AG04450 (cell line): Measurements from ENCODE around the gene ADAMTS6. TPM values are rescaled to one million over a fixed set of nuclear protein-coding genes. Genes with fewer than 3 reads are reported as not detected.

ENCODE experiments used
- CTCF ChIA-PET: fragments of 300-600, 350-600 bp; formaldehyde crosslinking; extraction: SDS; loops from one replicate; lab custom pipeline; 2022; ENCODE audit warnings: antibody characterized with exemption, inconsistent platforms; lab: Charles Lee
- POLR2A ChIA-PET: fragments of 350-600 bp; formaldehyde crosslinking; extraction: SDS; loops from one replicate; lab custom pipeline; 2021; ENCODE audit warnings: antibody characterized with exemption, inconsistent platforms; lab: Yijun Ruan, JAX
- DNase-seq: peaks from one replicate; pipeline ENCODE4 v3.0.0-alpha.2; 2011; ENCODE audit warnings: low read depth, low spot score
- H3K27ac ChIP-seq: one replicate; pipeline ENCODE4 v1.5.1; 2012; ENCODE audit warnings: low read depth, low read length, control low read depth
- H3K27me3 ChIP-seq: one replicate; pipeline ENCODE4 v1.6.0; 2012; ENCODE audit warnings: low read length; ENCODE audit not compliant: control insufficient read depth, insufficient read depth
- H3K4me3 ChIP-seq: 2 replicates; pipeline ENCODE4 v1.5.1; 2011; ENCODE audit warnings: mild to moderate bottlenecking, low read depth, low read length, control low read depth
- H3K9me3 ChIP-seq: 2 replicates; pipeline ENCODE4 v1.5.1; 2012; ENCODE audit warnings: low read length; ENCODE audit not compliant: control insufficient read depth, insufficient read depth
- polyA plus RNA-seq: library from polyadenylated mRNA; depleted of rRNA; stranded (reverse); fragments of >200 nt; gene quantifications from 2 replicates; pipeline ENCODE4 v1.2.3, GENCODE V29; 2011
- TF ChIP-seq, protein P1 (sequence below): IDR thresholded peaks from 2 replicates; pipeline ENCODE4 v1.5.1; 2011; ENCODE audit warnings: low read depth, low read length, control low read depth, inconsistent platforms

Gene ADAMTS6
- polyA plus RNA-seq, 1 experiment: 22.5 TPM

DNA sequence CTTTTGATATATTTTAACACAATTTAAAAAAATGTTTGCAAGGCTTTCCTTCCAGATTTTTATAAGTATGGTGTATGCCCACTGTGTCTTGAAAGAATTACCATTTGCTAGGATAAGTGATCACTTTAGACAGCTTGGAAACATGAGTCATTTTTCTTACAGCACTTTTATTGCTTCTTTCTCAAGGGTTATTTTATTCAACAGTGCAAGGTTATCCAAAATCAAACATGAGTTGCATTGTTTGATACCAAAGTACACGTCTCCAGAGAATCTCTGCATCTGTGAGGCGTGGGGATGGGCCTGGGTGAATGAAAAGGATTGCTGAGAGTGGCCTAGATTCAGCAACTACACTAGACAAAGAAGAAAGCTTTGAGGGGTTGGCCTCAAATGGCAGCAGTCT, 329.6 kb downstream of the ADAMTS6 start:
- Histone ChIP-seq H3K9me3 (no peaks in the 10 kb centered on the region), H3K4me3 (no peak overlapping the region), H3K27ac (no peak overlapping the region), H3K27me3 (no peaks in the 10 kb centered on the region)
- DNase-seq: no peak
- CTCF ChIA-PET: no interaction called here
- POLR2A ChIA-PET: no interaction called here
- TF ChIP-seq, protein P1, sequence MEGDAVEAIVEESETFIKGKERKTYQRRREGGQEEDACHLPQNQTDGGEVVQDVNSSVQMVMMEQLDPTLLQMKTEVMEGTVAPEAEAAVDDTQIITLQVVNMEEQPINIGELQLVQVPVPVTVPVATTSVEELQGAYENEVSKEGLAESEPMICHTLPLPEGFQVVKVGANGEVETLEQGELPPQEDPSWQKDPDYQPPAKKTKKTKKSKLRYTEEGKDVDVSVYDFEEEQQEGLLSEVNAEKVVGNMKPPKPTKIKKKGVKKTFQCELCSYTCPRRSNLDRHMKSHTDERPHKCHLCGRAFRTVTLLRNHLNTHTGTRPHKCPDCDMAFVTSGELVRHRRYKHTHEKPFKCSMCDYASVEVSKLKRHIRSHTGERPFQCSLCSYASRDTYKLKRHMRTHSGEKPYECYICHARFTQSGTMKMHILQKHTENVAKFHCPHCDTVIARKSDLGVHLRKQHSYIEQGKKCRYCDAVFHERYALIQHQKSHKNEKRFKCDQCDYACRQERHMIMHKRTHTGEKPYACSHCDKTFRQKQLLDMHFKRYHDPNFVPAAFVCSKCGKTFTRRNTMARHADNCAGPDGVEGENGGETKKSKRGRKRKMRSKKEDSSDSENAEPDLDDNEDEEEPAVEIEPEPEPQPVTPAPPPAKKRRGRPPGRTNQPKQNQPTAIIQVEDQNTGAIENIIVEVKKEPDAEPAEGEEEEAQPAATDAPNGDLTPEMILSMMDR: no peak

DNA sequence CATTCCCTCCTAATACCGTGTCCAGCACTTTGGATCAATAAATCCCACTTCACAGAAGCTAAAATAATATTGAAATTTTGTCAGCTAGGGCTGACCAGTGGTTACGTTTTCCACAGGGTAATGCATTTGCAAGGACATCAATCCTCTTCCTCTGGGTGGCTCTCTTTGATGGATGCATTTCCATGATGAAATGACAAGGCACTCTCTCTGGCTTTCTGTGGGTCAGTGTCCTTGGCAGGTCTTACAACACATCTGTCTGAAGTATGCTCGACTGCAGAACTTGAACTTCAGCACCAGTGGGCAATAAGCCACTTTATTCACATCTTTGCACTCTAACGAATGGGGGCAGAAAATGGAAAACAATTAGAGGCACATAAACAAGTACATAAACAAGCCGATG, 330.1 kb downstream of the ADAMTS6 start:
- CTCF ChIA-PET: interaction anchor here (1.1 kb wide), 1 partner anchor 24 kb away, joined by 3 read pairs; no protein-coding TSS in a partner anchor
- POLR2A ChIA-PET: no interaction called here
- Histone ChIP-seq H3K27me3 (no peaks in the 10 kb centered on the region), H3K27ac (no peak overlapping the region), H3K9me3 (no peaks in the 10 kb centered on the region), H3K4me3 (no peak overlapping the region)
- DNase-seq: no peak
- TF ChIP-seq, protein P1: no peak

DNA sequence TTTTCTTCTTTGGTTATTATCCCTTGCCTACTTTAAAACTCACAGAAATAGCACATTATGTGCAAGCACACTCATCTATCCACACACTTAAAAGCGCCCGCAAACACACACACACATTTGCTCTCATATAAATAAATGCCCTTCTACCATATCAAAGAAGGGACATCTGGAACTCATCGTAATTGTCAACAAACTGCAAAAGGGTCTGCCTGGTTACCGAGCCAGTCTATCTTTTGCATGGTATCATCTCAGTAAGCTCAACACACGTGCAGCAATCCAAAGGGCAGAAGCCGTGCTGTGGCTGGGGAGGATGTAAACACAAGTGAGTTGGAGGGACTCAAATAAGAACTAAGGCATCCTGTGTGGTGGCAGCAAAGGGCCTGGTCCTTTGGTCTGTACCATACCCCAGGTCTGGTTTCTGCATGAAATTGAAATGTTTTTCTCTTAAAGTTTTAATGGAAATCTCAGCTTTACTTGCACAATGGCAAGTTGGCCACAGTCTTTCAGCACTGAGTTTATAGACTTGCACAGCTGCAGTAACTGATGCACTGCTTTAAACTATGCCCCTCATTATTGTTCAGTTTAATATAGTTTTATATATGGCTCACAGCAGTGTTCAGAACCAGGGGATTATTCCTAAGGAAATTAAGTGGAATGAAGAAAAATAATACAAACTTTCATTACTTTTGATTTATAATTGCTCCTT, 331.0 kb downstream of the ADAMTS6 start:
- no peak for DNase-seq
- ChIA-PET CTCF (interaction anchor here (0.6 to 1.1 kb wide), 3 partner anchors 15 to 333 kb away, joined by 3 read pairs; no protein-coding TSS in a partner anchor), POLR2A (interaction anchor here (0.6 kb wide), 1 partner anchor 48 kb away, joined by 3 read pairs; no protein-coding TSS in a partner anchor)
- H3K27me3 ChIP-seq: no peaks in the 10 kb centered on the region
- TF ChIP-seq, protein P1: no peak
- no peak overlapping the region for H3K27ac ChIP-seq
- no peak overlapping the region for H3K4me3 ChIP-seq
- H3K9me3 ChIP-seq: no peaks in the 10 kb centered on the region

DNA sequence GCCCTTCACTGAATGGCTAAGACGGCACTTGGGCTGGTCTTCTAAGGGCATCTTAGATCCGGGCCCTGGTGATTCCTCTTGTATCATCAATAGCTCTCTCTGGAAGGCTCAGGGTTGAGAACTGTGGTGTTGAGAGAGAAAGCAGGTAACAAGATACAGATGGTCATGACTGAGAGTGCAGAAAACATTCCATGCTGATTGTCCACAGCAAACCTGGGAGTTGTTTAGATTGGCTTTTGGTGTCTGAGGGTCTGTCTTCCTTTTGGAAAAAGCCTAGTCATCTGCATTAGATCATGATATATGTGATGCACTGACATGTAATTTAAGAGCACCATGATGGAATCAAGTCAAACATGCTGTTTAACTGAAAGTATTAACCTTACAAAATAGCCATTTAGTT, 331.9 kb downstream of the ADAMTS6 start:
- POLR2A ChIA-PET: no interaction called here
- CTCF ChIA-PET: no interaction called here
- Histone ChIP-seq H3K27ac (peak overlapping the region; percentile 34), H3K9me3 (no peaks in the 10 kb centered on the region), H3K27me3 (no peaks in the 10 kb centered on the region), H3K4me3 (no peak overlapping the region)
- DNase-seq: no peak
- TF ChIP-seq, protein P1: no peak

DNA sequence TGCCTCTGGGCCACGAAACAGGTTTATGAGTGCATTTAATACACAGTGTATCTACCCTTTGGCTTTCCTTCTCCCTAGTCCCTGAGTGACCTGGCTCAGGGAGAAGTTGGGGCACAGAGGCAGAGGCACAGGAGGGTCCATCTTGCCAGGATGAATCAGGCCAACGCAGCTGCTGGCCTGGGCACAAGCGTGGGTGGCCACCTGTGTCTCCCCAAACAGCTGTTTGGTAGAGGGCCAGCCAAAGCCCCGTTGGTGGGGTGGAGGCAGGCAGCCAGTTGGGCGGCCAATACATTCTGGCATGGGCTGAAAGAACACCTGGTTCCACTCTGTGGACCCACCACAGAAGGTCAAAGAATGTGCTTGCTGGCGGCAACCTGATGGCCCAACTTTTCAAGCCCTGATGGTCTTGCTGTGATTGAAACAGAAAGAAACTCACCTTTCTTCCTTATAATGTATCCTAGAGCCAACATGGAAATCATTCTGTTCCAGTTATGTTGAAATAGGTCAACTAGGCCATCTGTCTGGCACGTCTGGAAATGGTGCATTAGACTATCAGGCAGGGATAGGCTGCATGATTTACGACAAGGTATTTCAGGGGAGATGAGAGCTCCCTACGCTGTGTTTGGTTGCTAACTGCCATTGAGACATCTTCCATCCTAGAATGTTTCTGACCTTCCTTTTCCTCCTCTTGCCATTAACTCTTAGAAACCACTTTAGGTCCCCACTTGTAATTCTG, 337.4 kb downstream of the ADAMTS6 start:
- TF ChIP-seq, protein P1: no peak
- Histone ChIP-seq H3K9me3 (peaks cover 4% of the 10 kb centered on the region; the same call in 1 of the 2 replicates), H3K27me3 (no peaks in the 10 kb centered on the region), H3K27ac (no peak overlapping the region), H3K4me3 (no peak overlapping the region)
- no peak for DNase-seq
- ChIA-PET POLR2A (no interaction called here), CTCF (no interaction called here)
